ENCODE data around the gene CACNA1D. TPM values are rescaled to one million over a fixed set of nuclear protein-coding genes. Genes with fewer than 3 reads are reported as not detected.

Gene CACNA1D
- total and polyA plus RNA-seq, 2 donors (not counting 1 experiment from before 2014, with no cell fraction given), result 0.17 to 0.37 TPM

- H3K4me1 ChIP-seq (ENCODE audit: control insufficient read depth, extremely low read depth, insufficient read depth, low read length), result no peaks in the 10 kb centered on the region
These were observed 11.8 kb downstream of the CACNA1D start for GRCh38 chr3:53506110-53506762.

GRCh38 chr3:53506763-53507145 is 12.3 kb downstream of the CACNA1D start:
- no peak overlapping the region for H3K27ac ChIP-seq (ENCODE audit: insufficient read depth, low read length)
- H3K79me2 ChIP-seq (ENCODE audit: control insufficient read depth, insufficient read depth, low read length), result no peaks in the 10 kb centered on the region
- H3K27me3 ChIP-seq (ENCODE audit: control insufficient read depth, insufficient read depth, low read length), result no peaks in the 10 kb centered on the region
- H3K4me3 ChIP-seq (replicated peaks in 1 of 4; ENCODE audit: control extremely low read depth in 1 of 4, insufficient read depth in 1 of 4, low read depth in 3 of 4, low read length in 4 of 4), result no peak overlapping the region
- no peaks in the 10 kb centered on the region for H4K20me1 ChIP-seq (ENCODE audit: control insufficient read depth, extremely low read depth, insufficient read depth, low read length)
- H2AFZ ChIP-seq (ENCODE audit: low read length), result no peak overlapping the region
- no peaks in the 10 kb centered on the region for H3K4me1 ChIP-seq (ENCODE audit: control insufficient read depth, extremely low read depth, insufficient read depth, low read length)
- H3K9me3 ChIP-seq (ENCODE audit: control insufficient read depth, insufficient read depth, low read depth, low read length), result no peaks in the 10 kb centered on the region
- H3K4me2 ChIP-seq (ENCODE audit: extremely low read depth, insufficient read depth, low read length), result no peak overlapping the region
- no peak for DNase-seq (ENCODE audit: low read depth in 2 of 2)
- no peak for TF ChIP-seq CTCF (conservative IDR thresholded peaks at IDR 0.05 in 1 of 2, IDR thresholded peaks at IDR 0.05 in 1 of 2; ENCODE audit: low read depth in 1 of 2, low read length in 2 of 2)
- TF ChIP-seq EZH2 (IDR thresholded peaks at IDR 0.05; ENCODE audit: low read length, missing control alignments), result no peak
- no peak overlapping the region for H3K9ac ChIP-seq (ENCODE audit: insufficient read depth, low read length)
- H3K36me3 ChIP-seq (ENCODE audit: control insufficient read depth, insufficient read depth, low read length), result no peaks in the 10 kb centered on the region

More at GRCh38 chr3:53506110-53506762, 11.8 kb downstream of the CACNA1D start:
- H3K9ac ChIP-seq (ENCODE audit: insufficient read depth, low read length), result no peak overlapping the region
- no peaks in the 10 kb centered on the region for H3K9me3 ChIP-seq (ENCODE audit: control insufficient read depth, insufficient read depth, low read depth, low read length)
- H3K4me2 ChIP-seq (ENCODE audit: extremely low read depth, insufficient read depth, low read length), result no peak overlapping the region
- H3K36me3 ChIP-seq (ENCODE audit: control insufficient read depth, insufficient read depth, low read length), result no peaks in the 10 kb centered on the region
- H3K27me3 ChIP-seq (ENCODE audit: control insufficient read depth, insufficient read depth, low read length), result no peaks in the 10 kb centered on the region
- H4K20me1 ChIP-seq (ENCODE audit: control insufficient read depth, extremely low read depth, insufficient read depth, low read length), result no peaks in the 10 kb centered on the region
- no peak for DNase-seq (ENCODE audit: low read depth in 2 of 2)
- H3K79me2 ChIP-seq (ENCODE audit: control insufficient read depth, insufficient read depth, low read length), result no peaks in the 10 kb centered on the region
- H2AFZ ChIP-seq (ENCODE audit: low read length), result no peak overlapping the region
- no peak overlapping the region for H3K27ac ChIP-seq (ENCODE audit: insufficient read depth, low read length)
- TF ChIP-seq EZH2 (IDR thresholded peaks at IDR 0.05; ENCODE audit: low read length, missing control alignments) (no peak), CTCF (conservative IDR thresholded peaks at IDR 0.05 in 1 of 2, IDR thresholded peaks at IDR 0.05 in 1 of 2; ENCODE audit: low read depth in 1 of 2, low read length in 2 of 2) (no peak)
- no peak overlapping the region for H3K4me3 ChIP-seq (replicated peaks in 1 of 4; ENCODE audit: control extremely low read depth in 1 of 4, insufficient read depth in 1 of 4, low read depth in 3 of 4, low read length in 4 of 4)

GRCh38 chr3:53509494-53509893 is 15.1 kb downstream of the CACNA1D start:
- Histone ChIP-seq H3K36me3 (ENCODE audit: control insufficient read depth, insufficient read depth, low read length) (no peaks in the 10 kb centered on the region), H3K27me3 (ENCODE audit: control insufficient read depth, insufficient read depth, low read length) (no peaks in the 10 kb centered on the region), H2AFZ (ENCODE audit: low read length) (no peak overlapping the region), H3K9ac (ENCODE audit: insufficient read depth, low read length) (no peak overlapping the region), H3K4me1 (ENCODE audit: control insufficient read depth, extremely low read depth, insufficient read depth, low read length) (no peaks in the 10 kb centered on the region), H3K4me2 (ENCODE audit: extremely low read depth, insufficient read depth, low read length) (no peak overlapping the region), H3K9me3 (ENCODE audit: control insufficient read depth, insufficient read depth, low read depth, low read length) (no peaks in the 10 kb centered on the region), H3K27ac (ENCODE audit: insufficient read depth, low read length) (no peak overlapping the region), H4K20me1 (ENCODE audit: control insufficient read depth, extremely low read depth, insufficient read depth, low read length) (no peaks in the 10 kb centered on the region), H3K79me2 (ENCODE audit: control insufficient read depth, insufficient read depth, low read length) (no peaks in the 10 kb centered on the region), H3K4me3 (replicated peaks in 1 of 4; ENCODE audit: control extremely low read depth in 1 of 4, insufficient read depth in 1 of 4, low read depth in 3 of 4, low read length in 4 of 4) (no peak overlapping the region)
- TF ChIP-seq CTCF (conservative IDR thresholded peaks at IDR 0.05 in 1 of 2, IDR thresholded peaks at IDR 0.05 in 1 of 2; ENCODE audit: low read depth in 1 of 2, low read length in 2 of 2) (no peak), EZH2 (IDR thresholded peaks at IDR 0.05; ENCODE audit: low read length, missing control alignments) (no peak)
- DNase-seq (ENCODE audit: low read depth in 2 of 2), result no peak
